CD14-positive monocyte (primary cell): ENCODE results near the gene MDH2. TPM values are rescaled to one million over a fixed set of nuclear protein-coding genes. Genes with fewer than 3 reads are reported as not detected.
A peak's percentile ranks its signal among the peaks of the same experiment; 100 is the strongest.

Experiments used
- DNase-seq, 3 donors: peaks; one replicate each; pipeline ENCODE4 v3.0.0-alpha.2; 2011 to 2022
- H2AFZ ChIP-seq: 2 replicates; pipeline ENCODE4 v1.6.0; 2012; ENCODE audit warnings: mild to moderate bottlenecking, low read depth, low read length, inconsistent platforms; ENCODE audit not compliant: insufficient read depth, poor library complexity, severe bottlenecking
- H3K27ac ChIP-seq, 2 donors: 1 replicate in 1 of 2; 2 replicates in 1 of 2; pipeline ENCODE4 v1.5.1; 2012 to 2013; ENCODE audit warnings: low read length in 2 of 2, control low read depth in 1 of 2, inconsistent platforms in 1 of 2, low read depth in 1 of 2, mild to moderate bottlenecking in 1 of 2
- H3K27me3 ChIP-seq, 2 donors: one replicate each; pipeline versions ENCODE4 v1.6.0 to v1.6.1; 2011 to 2013; ENCODE audit warnings: low read length in 2 of 2; ENCODE audit not compliant: control insufficient read depth in 2 of 2, insufficient read depth in 2 of 2
- H3K36me3 ChIP-seq, 2 donors: replicated peaks in 1 of 2; 1 replicate in 1 of 2; 2 replicates in 1 of 2; pipeline versions ENCODE4 v1.5.1 to v1.6.1; 2012 to 2013; ENCODE audit warnings: low read length in 2 of 2, control low read depth in 1 of 2, inconsistent platforms in 1 of 2, mild to moderate bottlenecking in 1 of 2; ENCODE audit not compliant: insufficient read depth in 2 of 2, control insufficient read depth in 1 of 2
- H3K4me1 ChIP-seq, 2 donors: 1 replicate in 1 of 2; 2 replicates in 1 of 2; pipeline versions ENCODE4 v1.5.1 to v1.6.1; 2012 to 2013; ENCODE audit warnings: low read length in 2 of 2, control low read depth in 1 of 2, inconsistent platforms in 1 of 2, mild to moderate bottlenecking in 1 of 2, moderate library complexity in 1 of 2; ENCODE audit not compliant: insufficient read depth in 2 of 2, control insufficient read depth in 1 of 2
- H3K4me2 ChIP-seq: replicated peaks from 2 replicates; pipeline ENCODE3; 2012; ENCODE audit warnings: low read length, moderate library complexity, mild to moderate bottlenecking; ENCODE audit not compliant: poor library complexity, severe bottlenecking; ENCODE audit errors: extremely low read depth
- H3K4me3 ChIP-seq, 3 experiments: fragments of 200-600 bp in 1 of 3; sonication (generic) in 1 of 3; replicated peaks in 1 of 3; 1 replicate in 2 of 3; 2 replicates in 1 of 3; pipeline ENCODE4 v1.5.1; 2011 to 2013; ENCODE audit warnings: low read length in 3 of 3, mild to moderate bottlenecking in 3 of 3, control low read depth in 2 of 3, low read depth in 2 of 3, inconsistent platforms in 1 of 3, moderate library complexity in 1 of 3
- H3K79me2 ChIP-seq: 2 replicates; pipeline ENCODE4 v1.6.0; 2012; ENCODE audit warnings: mild to moderate bottlenecking, control low read depth, inconsistent platforms, low read length, moderate library complexity; ENCODE audit not compliant: insufficient read depth
- H3K9ac ChIP-seq: 2 replicates; pipeline ENCODE4 v1.6.0; 2017; ENCODE audit warnings: low read length, mild to moderate bottlenecking; ENCODE audit not compliant: insufficient read depth, poor library complexity, severe bottlenecking
- H3K9me3 ChIP-seq, 2 donors: replicated peaks in 1 of 2; 1 replicate in 1 of 2; 2 replicates in 1 of 2; pipeline versions ENCODE4 v1.5.1 to v1.6.1; 2012 to 2013; ENCODE audit warnings: low read length in 2 of 2, control low read depth in 1 of 2; ENCODE audit not compliant: control insufficient read depth in 1 of 2, insufficient read depth in 1 of 2
- H4K20me1 ChIP-seq: 2 replicates; pipeline ENCODE4 v1.6.0; 2012; ENCODE audit warnings: mild to moderate bottlenecking, low read length, control low read depth, moderate library complexity; ENCODE audit not compliant: insufficient read depth
- H3K27ac Mint-ChIP-seq, 7 donors: one replicate each; pipeline ENCODE4 v1.8.0; 2020; ENCODE audit warnings: mild to moderate bottlenecking in 7 of 7, mixed read lengths in 7 of 7, moderate library complexity in 6 of 7, inconsistent platforms in 2 of 7
- H3K27me3 Mint-ChIP-seq, 3 donors: one replicate each; pipeline ENCODE4 v1.8.0; 2021 to 2022; ENCODE audit warnings: low read depth in 3 of 3, mild to moderate bottlenecking in 3 of 3, mixed read lengths in 3 of 3, moderate library complexity in 3 of 3, inconsistent platforms in 1 of 3
- H3K36me3 Mint-ChIP-seq, 2 donors: one replicate each; pipeline ENCODE4 v1.8.0; 2020; ENCODE audit warnings: mixed read lengths in 2 of 2, inconsistent platforms in 1 of 2, mild to moderate bottlenecking in 1 of 2
- H3K4me1 Mint-ChIP-seq: one replicate; pipeline ENCODE4 v1.8.0; 2020; ENCODE audit warnings: mild to moderate bottlenecking, mixed read lengths
- H3K4me3 Mint-ChIP-seq, 2 donors: one replicate each; pipeline ENCODE4 v1.8.0; 2020; ENCODE audit warnings: mild to moderate bottlenecking in 2 of 2, mixed read lengths in 2 of 2, moderate library complexity in 1 of 2
- H3K9me3 Mint-ChIP-seq, 7 donors: one replicate each; pipeline ENCODE4 v1.8.0; 2020 to 2022; ENCODE audit warnings: mixed read lengths in 7 of 7, mild to moderate bottlenecking in 6 of 7, moderate library complexity in 6 of 7, inconsistent platforms in 2 of 7
- WGBS: methylation state at CpG from one replicate; pipeline ENCODE4 v1.1.5; 2013; ENCODE audit warnings: missing lambda C conversion rate; ENCODE audit not compliant: insufficient coverage; 5-methylcytosine and 5-hydroxymethylcytosine counted together
- intact Hi-C, 2 donors: fragments of 100-400 bp; cut with micrococcal nuclease; formaldehyde crosslinking; loops; one replicate each; pipeline versions ENCODE4 v1.15.0 to v1.15.1; 2023
- polyA plus RNA-seq, 3 donors: library from polyadenylated mRNA; depleted of rRNA in 1 of 3; unstranded in 2 of 3; stranded (reverse) in 1 of 3; fragments of 300-500 nt in 2 of 3; fragments of >200 nt in 1 of 3; fragmentation: Illumina TruSeq in 2 of 3; gene quantifications; 1 replicate in 2 of 3; 2 replicates in 1 of 3; pipeline ENCODE4 v1.2.3, GENCODE V29; 2012 to 2021
- TF ChIP-seq, protein P1 (sequence below): fragments of 200-600 bp; IDR thresholded peaks from one replicate; pipeline ENCODE4 v1.8.0; 2022; ENCODE audit warnings: antibody characterized with exemption, mild to moderate bottlenecking

MDH2 gene
- polyA plus RNA-seq, 3 donors: 75.2 to 162 (median 129) TPM

DNA sequence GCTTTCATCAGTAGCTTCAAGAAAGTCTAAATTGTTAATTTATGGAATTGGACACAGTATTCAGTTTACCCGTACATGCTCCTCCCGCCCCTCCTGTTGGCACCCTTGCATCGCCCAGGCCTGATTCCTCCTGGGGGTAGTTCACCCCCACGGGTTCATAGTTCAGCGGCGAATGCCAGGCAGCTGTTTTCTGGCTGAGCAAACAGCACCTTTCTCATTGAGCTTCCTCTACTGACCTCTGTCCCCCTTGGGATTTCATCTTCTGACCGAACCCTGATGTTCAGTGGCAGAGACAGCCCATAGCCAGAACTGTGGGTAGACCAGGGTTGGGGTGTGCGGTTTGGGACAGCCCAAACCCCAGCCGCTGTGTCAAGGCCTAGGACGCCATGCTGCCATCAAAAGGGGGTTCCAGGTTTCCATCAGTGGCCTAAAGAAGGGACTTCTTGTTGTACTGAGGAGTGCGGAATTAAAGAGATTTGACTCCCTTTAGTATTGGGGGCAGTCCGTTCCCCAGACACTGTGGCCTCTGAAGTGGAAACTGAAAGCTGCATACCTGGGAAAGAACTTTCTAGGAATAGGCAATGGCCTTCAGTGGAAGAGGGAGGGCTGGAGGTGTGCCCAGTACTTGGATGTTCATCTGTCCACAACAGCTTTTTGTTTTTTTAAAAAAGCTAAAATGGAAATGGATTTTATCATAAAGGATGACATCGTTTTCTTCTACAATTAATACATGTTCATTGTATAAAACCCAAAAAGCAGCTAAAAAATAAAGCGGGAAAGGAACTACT, 19.0 kb downstream of the MDH2 start:
- peaks cover 51 to 59% of the 10 kb centered on the region in 2 donors for H3K36me3 ChIP-seq
- no peak for DNase-seq
- intact Hi-C loops: no loop called here
- no peak overlapping the region for H3K4me2 ChIP-seq
- peaks cover 8% of the 10 kb centered on the region for H3K4me1 Mint-ChIP-seq
- no peak overlapping the region for H3K4me3 ChIP-seq
- TF ChIP-seq, protein P1, sequence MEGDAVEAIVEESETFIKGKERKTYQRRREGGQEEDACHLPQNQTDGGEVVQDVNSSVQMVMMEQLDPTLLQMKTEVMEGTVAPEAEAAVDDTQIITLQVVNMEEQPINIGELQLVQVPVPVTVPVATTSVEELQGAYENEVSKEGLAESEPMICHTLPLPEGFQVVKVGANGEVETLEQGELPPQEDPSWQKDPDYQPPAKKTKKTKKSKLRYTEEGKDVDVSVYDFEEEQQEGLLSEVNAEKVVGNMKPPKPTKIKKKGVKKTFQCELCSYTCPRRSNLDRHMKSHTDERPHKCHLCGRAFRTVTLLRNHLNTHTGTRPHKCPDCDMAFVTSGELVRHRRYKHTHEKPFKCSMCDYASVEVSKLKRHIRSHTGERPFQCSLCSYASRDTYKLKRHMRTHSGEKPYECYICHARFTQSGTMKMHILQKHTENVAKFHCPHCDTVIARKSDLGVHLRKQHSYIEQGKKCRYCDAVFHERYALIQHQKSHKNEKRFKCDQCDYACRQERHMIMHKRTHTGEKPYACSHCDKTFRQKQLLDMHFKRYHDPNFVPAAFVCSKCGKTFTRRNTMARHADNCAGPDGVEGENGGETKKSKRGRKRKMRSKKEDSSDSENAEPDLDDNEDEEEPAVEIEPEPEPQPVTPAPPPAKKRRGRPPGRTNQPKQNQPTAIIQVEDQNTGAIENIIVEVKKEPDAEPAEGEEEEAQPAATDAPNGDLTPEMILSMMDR: no peak
- H3K36me3 Mint-ChIP-seq: peaks cover 54 to 60% of the 10 kb centered on the region in 2 donors
- peaks cover 0 to 4% of the 10 kb centered on the region in 2 donors for H3K4me1 ChIP-seq
- no peaks in the 10 kb centered on the region for H3K79me2 ChIP-seq
- peaks cover 9% of the 10 kb centered on the region for H4K20me1 ChIP-seq
- no peak overlapping the region for H2AFZ ChIP-seq
- 96% methylated on average over 12 of the region's 14 CpGs for WGBS
- peak overlapping the region in 2 of 7 donors; percentile 33 to 54 for H3K27ac Mint-ChIP-seq
- no peak overlapping the region for H3K27ac ChIP-seq
- no peak overlapping the region for H3K9ac ChIP-seq
- no peaks in the 10 kb centered on the region for H3K27me3 ChIP-seq
- H3K9me3 Mint-ChIP-seq: no peaks in the 10 kb centered on the region
- no peaks in the 10 kb centered on the region for H3K9me3 ChIP-seq
- H3K4me3 Mint-ChIP-seq: no peak overlapping the region
- H3K27me3 Mint-ChIP-seq: peaks cover 0 to 1% (median 0%) of the 10 kb centered on the region in 3 donors

- Mint-ChIP-seq H3K9me3 (peaks cover 0 to 7% (median 2%) of the 10 kb centered on the region in 7 donors), H3K4me3 (no peak overlapping the region), H3K27ac (peak overlapping the region in 1 of 7 donors; percentile 79), H3K4me1 (peaks cover 8% of the 10 kb centered on the region), H3K36me3 (peaks cover 30 to 37% of the 10 kb centered on the region in 2 donors), H3K27me3 (peaks cover 0 to 1% (median 0%) of the 10 kb centered on the region in 3 donors)
- Histone ChIP-seq H3K4me3 (no peak overlapping the region), H3K27ac (no peak overlapping the region), H3K9me3 (peaks cover 0 to 12% of the 10 kb centered on the region in 2 donors), H2AFZ (no peak overlapping the region), H3K79me2 (no peaks in the 10 kb centered on the region), H3K9ac (no peak overlapping the region), H3K27me3 (no peaks in the 10 kb centered on the region), H3K4me1 (peaks cover 0 to 4% of the 10 kb centered on the region in 2 donors), H3K4me2 (no peak overlapping the region), H4K20me1 (no peaks in the 10 kb centered on the region), H3K36me3 (peaks cover 28 to 36% of the 10 kb centered on the region in 2 donors)
- intact Hi-C loops: no loop called here
- DNase-seq: peak; percentile 27 to 45 (median 42)
- WGBS: no CpG with 5 or more reads among the region's 8 CpGs
- TF ChIP-seq, protein P1: no peak
These were observed 21.3 kb downstream of the MDH2 start for GRCh38 chr7:76069238-76069638.
